Hepatocyte (in vitro differentiated cells): Measurements from ENCODE around the gene GOLGA6L10. TPM values are rescaled to one million over a fixed set of nuclear protein-coding genes. Genes with fewer than 3 reads are reported as not detected.
A peak's percentile ranks its signal among the peaks of the same experiment; 100 is the strongest.
"Not testable (repeated sequence)": the region's sequence is repeated elsewhere in the genome, so short reads cannot be mapped to it uniquely, and the experiment has no call there.

Experiments
- DNase-seq: peaks from one replicate; pipeline ENCODE4 v3.0.0-alpha.2; 2016; ENCODE audit warnings: low spot score
- H2AFZ ChIP-seq: fragments of 200-600 bp; sonication (generic); 2 replicates; pipeline ENCODE4 v1.6.0; 2016; ENCODE audit warnings: antibody characterized with exemption, mild to moderate bottlenecking
- H3K27ac ChIP-seq: fragments of 200-600 bp; sonication (generic); 2 replicates; pipeline ENCODE4 v1.5.1; 2016; ENCODE audit warnings: mild to moderate bottlenecking
- H3K27me3 ChIP-seq: fragments of 200-600 bp; sonication (generic); 2 replicates; pipeline ENCODE4 v1.6.1; 2016
- H3K36me3 ChIP-seq: fragments of 200-600 bp; sonication (generic); replicated peaks from 2 replicates; pipeline ENCODE4 v1.5.1; 2016; ENCODE audit warnings: low read depth; ENCODE audit not compliant: insufficient read depth
- H3K4me1 ChIP-seq: fragments of 200-600 bp; sonication (generic); 2 replicates; pipeline ENCODE4 v1.5.1; 2016; ENCODE audit warnings: mild to moderate bottlenecking, moderate library complexity; ENCODE audit not compliant: insufficient read depth
- H3K4me2 ChIP-seq: fragments of 200-600 bp; sonication (generic); 2 replicates; pipeline ENCODE4 v1.6.0; 2016
- H3K4me3 ChIP-seq: fragments of 200-600 bp; sonication (generic); 2 replicates; pipeline ENCODE4 v1.5.1; 2016; ENCODE audit warnings: mild to moderate bottlenecking
- H3K79me2 ChIP-seq: fragments of 200-600 bp; sonication (generic); 2 replicates; pipeline ENCODE4 v1.6.0; 2017; ENCODE audit warnings: mild to moderate bottlenecking
- H3K9me2 ChIP-seq: fragments of 200-600 bp; sonication (generic); replicated peaks from 2 replicates; pipeline ENCODE4 v1.6.0; 2017; ENCODE audit warnings: mild to moderate bottlenecking; ENCODE audit not compliant: insufficient read depth
- H3K9me3 ChIP-seq: fragments of 200-600 bp; sonication (generic); 2 replicates; pipeline ENCODE4 v1.5.1; 2016; ENCODE audit warnings: low read depth, mild to moderate bottlenecking
- H4K20me1 ChIP-seq: fragments of 200-600 bp; sonication (generic); 2 replicates; pipeline ENCODE4 v1.6.0; 2016; ENCODE audit warnings: mild to moderate bottlenecking; ENCODE audit not compliant: insufficient read depth, poor library complexity, severe bottlenecking
- CTCF ChIP-seq: fragments of 200-600 bp; sonication (generic); IDR thresholded peaks from 2 replicates; pipeline ENCODE4 v1.5.1; 2016; ENCODE audit warnings: antibody characterized with exemption, mild to moderate bottlenecking; ENCODE audit not compliant: poor library complexity
- WGBS: methylation state at CpG from one replicate; pipeline ENCODE4 v1.1.6; 2016; ENCODE audit warnings: low lambda C conversion rate; ENCODE audit errors: missing lambda C conversion rate; 5-methylcytosine and 5-hydroxymethylcytosine counted together
- polyA plus RNA-seq: library from polyadenylated mRNA; unstranded; fragments of >200 nt; fragmentation: Nextera tagmentation; extraction: Ambion mirVana; gene quantifications from 2 replicates; pipeline ENCODE4 v1.2.1, GENCODE V29; 2016
- total RNA-seq: library from RNA; depleted of rRNA; stranded (reverse); fragments of >200 nt; gene quantifications from 2 replicates; pipeline ENCODE4 v1.2.3, GENCODE V29; 2014

GOLGA6L10 gene
- total and polyA plus RNA-seq, 2 experiments from 2014 or later = 0.65 to 1.3 TPM

- H3K9me3 ChIP-seq, H3K36me3 ChIP-seq, H3K79me2 ChIP-seq, H3K27ac ChIP-seq, H3K4me2 ChIP-seq, H3K27me3 ChIP-seq, DNase-seq, H4K20me1 ChIP-seq, H3K9me2 ChIP-seq, H3K4me1 ChIP-seq, H3K4me3 ChIP-seq, H2AFZ ChIP-seq: not testable (repeated sequence)
- peak; percentile 40 for TF ChIP-seq CTCF
- WGBS = 0% methylated on average over 2 of the region's 6 CpGs
These were observed 16.5 kb upstream of the GOLGA6L10 start for GRCh38 chr15:82365692-82366323.

GRCh38 chr15:82364548-82364947, 15.3 kb upstream of the GOLGA6L10 start:
- H3K36me3 ChIP-seq, H3K4me1 ChIP-seq, H3K27ac ChIP-seq, H3K4me2 ChIP-seq, H3K9me2 ChIP-seq, H3K4me3 ChIP-seq, H4K20me1 ChIP-seq, H3K79me2 ChIP-seq, DNase-seq, H2AFZ ChIP-seq, H3K27me3 ChIP-seq, H3K9me3 ChIP-seq: not testable (repeated sequence)
- WGBS = 71% methylated on average over 1 of the region's 3 CpGs

- not testable (repeated sequence) for H3K4me2 ChIP-seq, H3K79me2 ChIP-seq, H3K36me3 ChIP-seq, H2AFZ ChIP-seq, H3K4me1 ChIP-seq, H3K27ac ChIP-seq, H3K9me2 ChIP-seq, H3K9me3 ChIP-seq, DNase-seq, H4K20me1 ChIP-seq, H3K27me3 ChIP-seq, H3K4me3 ChIP-seq
- no CpG with 5 or more reads among the region's 3 CpGs for WGBS
These were observed 13.5 kb upstream of the GOLGA6L10 start for GRCh38 chr15:82362790-82363189.

- H4K20me1 ChIP-seq, H3K4me2 ChIP-seq, H3K27me3 ChIP-seq, H3K4me3 ChIP-seq, H3K4me1 ChIP-seq, H3K27ac ChIP-seq, H3K9me3 ChIP-seq, H3K79me2 ChIP-seq, H2AFZ ChIP-seq, DNase-seq, H3K9me2 ChIP-seq, H3K36me3 ChIP-seq: not testable (repeated sequence)
- 100% methylated on average over 2 of the region's 7 CpGs for WGBS
These were observed 11.3 kb upstream of the GOLGA6L10 start for GRCh38 chr15:82360618-82361017.

GRCh38 chr15:82355055-82355454, 5.8 kb upstream of the GOLGA6L10 start:
- not testable (repeated sequence) for H4K20me1 ChIP-seq, H3K27me3 ChIP-seq, H3K36me3 ChIP-seq, H3K27ac ChIP-seq, DNase-seq, H3K4me1 ChIP-seq, H3K4me3 ChIP-seq, H3K4me2 ChIP-seq, H3K9me2 ChIP-seq, H3K79me2 ChIP-seq, H3K9me3 ChIP-seq, H2AFZ ChIP-seq
- 0% methylated on average over 10 of the region's 48 CpGs for WGBS

- not testable (repeated sequence) for H3K4me1 ChIP-seq, H3K79me2 ChIP-seq, H3K36me3 ChIP-seq, H4K20me1 ChIP-seq, H3K9me3 ChIP-seq, H3K9me2 ChIP-seq, H3K27me3 ChIP-seq, DNase-seq
- Histone ChIP-seq H3K27ac (peak overlapping the region; percentile 9), H2AFZ (peak overlapping the region; percentile 51), H3K4me2 (peak overlapping the region; percentile 72), H3K4me3 (peak overlapping the region; percentile 20)
- 3% methylated on average over 6 of the region's 12 CpGs for WGBS
These were observed 5.3 kb upstream of the GOLGA6L10 start for GRCh38 chr15:82354546-82354945.

- H3K79me2 ChIP-seq, DNase-seq, H4K20me1 ChIP-seq, H3K27me3 ChIP-seq, H3K36me3 ChIP-seq, H3K4me3 ChIP-seq, H3K27ac ChIP-seq, H3K4me2 ChIP-seq, H3K9me3 ChIP-seq, H3K9me2 ChIP-seq, H3K4me1 ChIP-seq, H2AFZ ChIP-seq: not testable (repeated sequence)
- 83% methylated on average over 5 of the region's 5 CpGs for WGBS
These were observed 1.6 kb downstream of the GOLGA6L10 start for GRCh38 chr15:82347645-82348044.

- 67% methylated on average over 2 of the region's 2 CpGs for WGBS
- not testable (repeated sequence) for H2AFZ ChIP-seq, H3K9me3 ChIP-seq, H3K9me2 ChIP-seq, H3K27me3 ChIP-seq, H3K4me3 ChIP-seq, H3K36me3 ChIP-seq, H3K79me2 ChIP-seq, H3K4me2 ChIP-seq, H3K27ac ChIP-seq, H3K4me1 ChIP-seq, H4K20me1 ChIP-seq, DNase-seq
These were observed 4.1 kb downstream of the GOLGA6L10 start for GRCh38 chr15:82345176-82345575.
